H1 (cell line): ENCODE data around the gene TMEM163. TPM values are rescaled to one million over a fixed set of nuclear protein-coding genes. Genes with fewer than 3 reads are reported as not detected.

ENCODE experiments used
- HDAC6 ChIP-seq: IDR thresholded peaks from one replicate; pipeline ENCODE4 v1.7.1; 2012; ENCODE audit warnings: low read depth, mild to moderate bottlenecking, inconsistent platforms, low read length, moderate library complexity
- KDM1A ChIP-seq: fragments of 200-600, 300-600 bp; sonication (generic); IDR thresholded peaks from 2 replicates; pipeline ENCODE4 v1.7.1; 2016; ENCODE audit warnings: mild to moderate bottlenecking, low read length, borderline replicate concordance
- RAD21 ChIP-seq, 2 experiments: IDR thresholded peaks in 1 of 2; conservative IDR thresholded peaks in 1 of 2; 2 replicates each; pipeline ENCODE4 v1.6.1; 2011; ENCODE audit warnings: low read depth in 2 of 2, low read length in 2 of 2, improper control_type of control experiment in 1 of 2, inconsistent platforms in 1 of 2, mild to moderate bottlenecking in 1 of 2, moderate library complexity in 1 of 2
- SAP30 ChIP-seq: fragments of 300-600 bp; sonication (generic); IDR thresholded peaks from 2 replicates; pipeline ENCODE4 v1.7.1; 2012; ENCODE audit warnings: low read length, moderate library complexity, mild to moderate bottlenecking, inconsistent platforms; ENCODE audit not compliant: insufficient read depth, insufficient replicate concordance
- SP2 ChIP-seq: IDR thresholded peaks from 2 replicates; pipeline ENCODE4 v1.6.1; 2012; ENCODE audit warnings: mild to moderate bottlenecking, low read length, inconsistent platforms
- YY1 ChIP-seq: IDR thresholded peaks from 2 replicates; pipeline ENCODE4 v1.6.1; 2011; ENCODE audit warnings: low read depth, mild to moderate bottlenecking, low read length
- polyA plus RNA-seq, 7 experiments: library from polyadenylated mRNA; depleted of rRNA in 3 of 7; stranded (reverse) in 5 of 7; unstranded in 2 of 7; fragments of >200 nt in 5 of 7; fragments of 200-250 nt in 2 of 7; gene quantifications; 1 replicate in 5 of 7; 2 replicates in 1 of 7; 4 replicates in 1 of 7; pipeline versions ENCODE4 v1.2.1 to v1.2.3, GENCODE V29; 2011 to 2013; ENCODE audit warnings: missing spikeins in 2 of 7, mixed read lengths in 2 of 7
- total RNA-seq: library from RNA; stranded (reverse); fragmentation: NEBNext Ultra II Directional; extraction: Animal tissue kit (Norgen Biotek cat#: 25700); gene quantifications from 2 replicates; pipeline ENCODE4 v1.2.1, GENCODE V29; 2021

TMEM163 gene
- total and polyA plus RNA-seq, 2 of the 8 experiments (the other 6 are each of a cell fraction or from before 2014, with no cell fraction given) = 2.8 to 3.2 TPM

GRCh38 chr2:134683561-134684112, 35.2 kb downstream of the TMEM163 start (continued):
- TF ChIP-seq YY1 = no peak
- no peak for TF ChIP-seq SAP30
- no peak for TF ChIP-seq RAD21 (IDR thresholded peaks at IDR 0.05 in 1 of 2, conservative IDR thresholded peaks at IDR 0.05 in 1 of 2; ENCODE audit: low read depth in 2 of 2, low read length in 2 of 2)
- TF ChIP-seq SP2 = no peak
- no peak for TF ChIP-seq HDAC6
- TF ChIP-seq KDM1A = no peak
